IPS-18c (cell line): Measurements from ENCODE around the gene DYRK1A.

Source experiments
- H3K4me3 ChIP-seq: 2 replicates; pipeline ENCODE4 v1.7.0; 2013; ENCODE audit warnings: low read depth, mild to moderate bottlenecking, low read length, moderate library complexity; ENCODE audit not compliant: insufficient read depth
- H3K9me3 ChIP-seq: one replicate; pipeline ENCODE4 v1.6.1; 2013; ENCODE audit warnings: mild to moderate bottlenecking, low read length, moderate library complexity; ENCODE audit not compliant: control insufficient read depth, insufficient read depth

DYRK1A gene

GRCh38 chr21:37574316-37574715, 207.7 kb downstream of the DYRK1A start:
- Histone ChIP-seq H3K4me3 (no peak overlapping the region), H3K9me3 (peaks cover 2% of the 10 kb centered on the region)

DNA sequence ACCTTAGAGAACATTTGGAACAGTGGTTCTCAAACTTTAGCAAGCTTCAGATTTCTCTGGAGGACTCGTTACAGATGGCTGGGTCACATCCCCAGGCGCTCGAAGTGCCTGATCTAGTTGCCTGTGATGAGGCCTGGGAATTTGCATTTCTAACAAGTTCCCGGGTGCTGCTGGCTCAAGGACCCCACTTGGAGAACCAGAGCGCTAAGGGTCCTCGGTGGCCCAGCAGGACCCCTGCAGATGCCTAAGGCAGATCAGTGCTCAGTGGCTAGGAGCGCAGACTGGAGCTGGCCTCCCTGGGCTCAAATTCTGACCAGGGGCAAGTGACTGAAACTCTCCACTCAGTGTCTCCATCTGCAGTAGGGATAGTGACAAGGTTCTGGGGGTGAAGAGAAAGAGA, 208.2 kb downstream of the DYRK1A start:
- H3K4me3 ChIP-seq = no peak overlapping the region
- H3K9me3 ChIP-seq = peaks cover 2% of the 10 kb centered on the region

- Histone ChIP-seq H3K9me3 (peaks cover 2% of the 10 kb centered on the region), H3K4me3 (no peak overlapping the region)
Measured at GRCh38 chr21:37575580-37575979, 209.0 kb downstream of the DYRK1A start.
